SK-N-SH (cell line): ENCODE data around the gene TNRC6B. TPM values are rescaled to one million over a fixed set of nuclear protein-coding genes. Genes with fewer than 3 reads are reported as not detected.

Experiments
- CTCF ChIA-PET: fragments of 300-600, 350-600 bp; formaldehyde crosslinking; extraction: SDS; loops from one replicate; lab custom pipeline; 2021; lab: Yijun Ruan, JAX
- POLR2A ChIA-PET: fragments of 350-600 bp; sonication (Branson Sonifier 250); formaldehyde crosslinking; extraction: SDS; loops from one replicate; lab custom pipeline; 2020; ENCODE audit warnings: antibody characterized with exemption, inconsistent platforms; lab: Yijun Ruan, JAX
- DNase-seq: peaks from one replicate; pipeline ENCODE4 v3.0.0; 2012
- H2AFZ ChIP-seq: fragments of 200-600 bp; sonication (generic); 2 replicates; pipeline ENCODE4 v1.8.1; 2016; ENCODE audit warnings: antibody characterized with exemption, mild to moderate bottlenecking, low read depth
- H3F3A ChIP-seq: fragments of 200-600 bp; sonication (generic); replicated peaks from 2 replicates; pipeline ENCODE3; 2016; ENCODE audit warnings: antibody characterized with exemption, mild to moderate bottlenecking; ENCODE audit not compliant: insufficient read depth
- H3K27ac ChIP-seq, 2 experiments: fragments of 200-500 bp in 1 of 2; fragments of 200-600 bp in 1 of 2; sonication (Bioruptor generic) in 1 of 2; sonication (generic), shearing (Covaris generic) in 1 of 2; 2 replicates each; pipeline versions ENCODE4 v1.5.1 to v1.6.1; 2014 to 2016; ENCODE audit warnings: low read depth in 2 of 2, inconsistent platforms in 1 of 2, low read length in 1 of 2, mild to moderate bottlenecking in 1 of 2, mixed read lengths in 1 of 2
- H3K27me3 ChIP-seq: fragments of 200-600 bp; sonication (generic), shearing (Covaris generic); 2 replicates; pipeline ENCODE4 v1.6.1; 2016; ENCODE audit warnings: mixed run types; ENCODE audit not compliant: insufficient read depth
- H3K36me3 ChIP-seq, 2 experiments: fragments of 200-500 bp in 1 of 2; fragments of 200-600 bp in 1 of 2; sonication (Bioruptor generic) in 1 of 2; sonication (generic) in 1 of 2; replicated peaks in 1 of 2; 2 replicates each; pipeline versions ENCODE3 to v1.5.1; 2014 to 2016; ENCODE audit warnings: low read length in 1 of 2, mild to moderate bottlenecking in 1 of 2; ENCODE audit not compliant: insufficient read depth in 2 of 2, control insufficient read depth in 1 of 2
- H3K4me1 ChIP-seq, 2 experiments: fragments of 200-500 bp in 1 of 2; fragments of 200-600 bp in 1 of 2; sonication (Bioruptor generic) in 1 of 2; sonication (generic), shearing (Covaris generic) in 1 of 2; 2 replicates each; pipeline versions ENCODE4 v1.5.1 to v1.6.1; 2014 to 2016; ENCODE audit warnings: low read depth in 1 of 2, low read length in 1 of 2, mixed run types in 1 of 2; ENCODE audit not compliant: insufficient read depth in 2 of 2, control insufficient read depth in 1 of 2
- H3K4me2 ChIP-seq: fragments of 200-600 bp; sonication (generic), shearing (Covaris generic); 2 replicates; pipeline ENCODE4 v1.6.1; 2017; ENCODE audit warnings: mixed run types
- H3K4me3 ChIP-seq, 2 experiments: fragments of 200-500 bp in 1 of 2; fragments of 200-600 bp in 1 of 2; sonication (Bioruptor generic) in 1 of 2; sonication (generic), shearing (Covaris generic) in 1 of 2; 2 replicates each; pipeline versions ENCODE4 v1.5.1 to v1.8.1; 2014 to 2016; ENCODE audit warnings: low read depth in 2 of 2, inconsistent platforms in 1 of 2, low read length in 1 of 2, mild to moderate bottlenecking in 1 of 2, mixed read lengths in 1 of 2, moderate library complexity in 1 of 2
- H3K79me2 ChIP-seq: fragments of 200-600 bp; sonication (generic); 2 replicates; pipeline ENCODE4 v1.8.1; 2017; ENCODE audit warnings: mild to moderate bottlenecking; ENCODE audit not compliant: insufficient read depth
- H3K9ac ChIP-seq: fragments of 200-600 bp; sonication (generic); 2 replicates; pipeline ENCODE4 v1.6.1; 2017; ENCODE audit warnings: mixed run types
- H3K9me2 ChIP-seq: fragments of 200-600 bp; sonication (generic); 2 replicates; pipeline ENCODE4 v1.6.1; 2017; ENCODE audit warnings: mixed run types
- H3K9me3 ChIP-seq: fragments of 200-600 bp; sonication (generic); 2 replicates; pipeline ENCODE4 v1.6.1; 2017; ENCODE audit warnings: mixed run types, mild to moderate bottlenecking, moderate library complexity
- H4K20me1 ChIP-seq: fragments of 200-600 bp; sonication (generic); 2 replicates; pipeline ENCODE4 v1.6.1; 2017; ENCODE audit warnings: mild to moderate bottlenecking, mixed run types; ENCODE audit not compliant: insufficient read depth
- ELF1 ChIP-seq: IDR thresholded peaks from 2 replicates; pipeline ENCODE4 v1.4.0; 2012
- EZH2phosphoT487 ChIP-seq: fragments of 200-600 bp; sonication (generic); IDR thresholded peaks from 2 replicates; pipeline ENCODE4 v1.6.1; 2017; ENCODE audit warnings: low read depth, mixed run types, mild to moderate bottlenecking, antibody characterized with exemption, moderate library complexity, borderline replicate concordance
- FOSL2 ChIP-seq: IDR thresholded peaks from 2 replicates; pipeline ENCODE4 v1.4.0; 2012; ENCODE audit warnings: low read depth, mild to moderate bottlenecking, moderate library complexity, borderline replicate concordance
- FOXM1 ChIP-seq: IDR thresholded peaks from 2 replicates; pipeline ENCODE4 v1.4.0; 2012; ENCODE audit warnings: low read depth, mild to moderate bottlenecking
- GABPA ChIP-seq: IDR thresholded peaks from 2 replicates; pipeline ENCODE4 v1.4.0; 2012; ENCODE audit warnings: low read depth, mild to moderate bottlenecking
- GATA2 ChIP-seq: sonication (generic); formaldehyde crosslinking; IDR thresholded peaks from 2 replicates; pipeline ENCODE4 v1.5.0; 2020; ENCODE audit warnings: mild to moderate bottlenecking, missing genetic modification reagents
- JUND ChIP-seq: IDR thresholded peaks from 2 replicates; pipeline ENCODE4 v1.4.0; 2012
- MEF2A ChIP-seq: IDR thresholded peaks from 2 replicates; pipeline ENCODE4 v1.4.0; 2012; ENCODE audit warnings: low read depth, borderline replicate concordance
- MXI1 ChIP-seq: IDR thresholded peaks from 2 replicates; pipeline ENCODE4 v1.6.1; 2012; ENCODE audit warnings: mild to moderate bottlenecking, low read depth, low read length, improper control_type of control experiment
- NFIC ChIP-seq: IDR thresholded peaks from 2 replicates; pipeline ENCODE4 v1.4.0; 2012; ENCODE audit warnings: borderline replicate concordance
- NRF1 ChIP-seq: IDR thresholded peaks from 2 replicates; pipeline ENCODE4 v1.6.1; 2012; ENCODE audit warnings: low read depth, mild to moderate bottlenecking, low read length
- POLR2AphosphoS5 ChIP-seq: IDR thresholded peaks from 2 replicates; pipeline ENCODE4 v1.6.1; 2012; ENCODE audit warnings: low read depth, low read length
- SMC3 ChIP-seq: IDR thresholded peaks from 2 replicates; pipeline ENCODE4 v1.6.1; 2012; ENCODE audit warnings: low read depth, low read length, improper control_type of control experiment
- WGBS: methylation state at CpG from one replicate; pipeline ENCODE4 v1.1.6; 2017; ENCODE audit warnings: low lambda C conversion rate; 5-methylcytosine and 5-hydroxymethylcytosine counted together
- polyA plus RNA-seq, 3 experiments: library from polyadenylated mRNA; depleted of rRNA; stranded (reverse); fragments of >200 nt; gene quantifications; 2 replicates each; pipeline ENCODE4 v1.2.3, GENCODE V29; 2012
- TF ChIP-seq, protein P1 (sequence below): IDR thresholded peaks from 2 replicates; pipeline ENCODE4 v1.6.1; 2012; ENCODE audit warnings: mild to moderate bottlenecking, low read depth, low read length, moderate library complexity
- TF ChIP-seq, protein P2 (sequence below): IDR thresholded peaks from 2 replicates; pipeline ENCODE4 v1.4.0; 2012; ENCODE audit warnings: low read depth, borderline replicate concordance
- TF ChIP-seq, protein P3 (sequence below): IDR thresholded peaks from 2 replicates; pipeline ENCODE4; 2012

TNRC6B gene
- polyA plus RNA-seq, 1 of the 3 experiments (the other 2 are of a cell fraction) = 1.2 TPM

DNA sequence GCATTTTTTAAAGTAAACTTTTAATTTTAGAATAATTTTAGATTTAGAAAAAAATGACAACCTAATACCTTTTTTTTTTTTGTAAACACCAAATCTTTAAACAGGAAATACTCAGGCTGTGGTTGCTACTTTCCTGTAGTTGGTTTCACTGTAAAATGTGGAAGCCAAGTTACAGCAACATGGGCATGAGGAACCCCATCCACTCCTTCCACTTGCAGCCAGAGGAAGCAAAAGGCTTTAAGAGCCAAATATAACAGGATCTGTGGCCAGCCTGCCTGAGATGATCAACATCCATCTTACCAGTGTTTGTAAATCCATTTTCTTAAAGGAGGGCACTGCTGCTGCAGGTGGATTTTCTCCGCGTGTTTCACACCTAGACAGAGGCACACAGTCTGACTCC, 66.2 kb downstream of the TNRC6B start (continued):
- TF ChIP-seq MXI1 (no peak), SMC3 (no peak), FOSL2 (no peak), FOXM1 (no peak), MEF2A (no peak), GATA2 (no peak), JUND (no peak)
- TF ChIP-seq, protein P1, sequence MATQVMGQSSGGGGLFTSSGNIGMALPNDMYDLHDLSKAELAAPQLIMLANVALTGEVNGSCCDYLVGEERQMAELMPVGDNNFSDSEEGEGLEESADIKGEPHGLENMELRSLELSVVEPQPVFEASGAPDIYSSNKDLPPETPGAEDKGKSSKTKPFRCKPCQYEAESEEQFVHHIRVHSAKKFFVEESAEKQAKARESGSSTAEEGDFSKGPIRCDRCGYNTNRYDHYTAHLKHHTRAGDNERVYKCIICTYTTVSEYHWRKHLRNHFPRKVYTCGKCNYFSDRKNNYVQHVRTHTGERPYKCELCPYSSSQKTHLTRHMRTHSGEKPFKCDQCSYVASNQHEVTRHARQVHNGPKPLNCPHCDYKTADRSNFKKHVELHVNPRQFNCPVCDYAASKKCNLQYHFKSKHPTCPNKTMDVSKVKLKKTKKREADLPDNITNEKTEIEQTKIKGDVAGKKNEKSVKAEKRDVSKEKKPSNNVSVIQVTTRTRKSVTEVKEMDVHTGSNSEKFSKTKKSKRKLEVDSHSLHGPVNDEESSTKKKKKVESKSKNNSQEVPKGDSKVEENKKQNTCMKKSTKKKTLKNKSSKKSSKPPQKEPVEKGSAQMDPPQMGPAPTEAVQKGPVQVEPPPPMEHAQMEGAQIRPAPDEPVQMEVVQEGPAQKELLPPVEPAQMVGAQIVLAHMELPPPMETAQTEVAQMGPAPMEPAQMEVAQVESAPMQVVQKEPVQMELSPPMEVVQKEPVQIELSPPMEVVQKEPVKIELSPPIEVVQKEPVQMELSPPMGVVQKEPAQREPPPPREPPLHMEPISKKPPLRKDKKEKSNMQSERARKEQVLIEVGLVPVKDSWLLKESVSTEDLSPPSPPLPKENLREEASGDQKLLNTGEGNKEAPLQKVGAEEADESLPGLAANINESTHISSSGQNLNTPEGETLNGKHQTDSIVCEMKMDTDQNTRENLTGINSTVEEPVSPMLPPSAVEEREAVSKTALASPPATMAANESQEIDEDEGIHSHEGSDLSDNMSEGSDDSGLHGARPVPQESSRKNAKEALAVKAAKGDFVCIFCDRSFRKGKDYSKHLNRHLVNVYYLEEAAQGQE = no peak
- TF ChIP-seq, protein P2, sequence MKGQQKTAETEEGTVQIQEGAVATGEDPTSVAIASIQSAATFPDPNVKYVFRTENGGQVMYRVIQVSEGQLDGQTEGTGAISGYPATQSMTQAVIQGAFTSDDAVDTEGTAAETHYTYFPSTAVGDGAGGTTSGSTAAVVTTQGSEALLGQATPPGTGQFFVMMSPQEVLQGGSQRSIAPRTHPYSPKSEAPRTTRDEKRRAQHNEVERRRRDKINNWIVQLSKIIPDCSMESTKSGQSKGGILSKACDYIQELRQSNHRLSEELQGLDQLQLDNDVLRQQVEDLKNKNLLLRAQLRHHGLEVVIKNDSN = no peak

DNA sequence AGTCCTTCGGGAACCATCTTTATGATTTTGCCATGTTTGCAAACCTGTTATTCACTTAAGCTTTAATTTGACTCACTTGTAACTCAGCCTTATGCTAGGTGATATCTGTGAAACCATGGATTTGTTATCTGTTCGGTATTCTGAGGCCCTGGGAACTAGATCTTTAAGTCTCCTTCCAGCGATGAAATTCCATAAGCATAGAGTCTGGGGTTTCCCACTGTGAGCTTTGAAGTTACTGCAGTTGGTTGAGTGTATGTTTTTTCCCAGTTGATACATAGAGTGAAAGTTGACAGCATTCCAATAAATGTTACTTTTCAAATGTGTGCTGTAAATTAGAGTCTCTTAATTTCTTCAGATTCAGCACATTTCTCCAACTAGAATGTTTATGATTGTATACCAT, 66.9 kb downstream of the TNRC6B start:
- no peaks in the 10 kb centered on the region for H4K20me1 ChIP-seq
- no peak for DNase-seq
- H3F3A ChIP-seq = peaks cover 2% of the 10 kb centered on the region
- no peak overlapping the region for H3K27ac ChIP-seq
- CTCF ChIA-PET = no interaction called here
- no peaks in the 10 kb centered on the region for H3K36me3 ChIP-seq
- no peaks in the 10 kb centered on the region for H3K9me3 ChIP-seq
- peaks cover 45% of the 10 kb centered on the region for H3K79me2 ChIP-seq
- 100% methylated on average over 3 of the region's 3 CpGs for WGBS
- no peaks in the 10 kb centered on the region for H3K9me2 ChIP-seq
- TF ChIP-seq NFIC (no peak), NRF1 (no peak), MEF2A (no peak), POLR2AphosphoS5 (no peak), GABPA (no peak), ELF1 (no peak), FOSL2 (no peak), EZH2phosphoT487 (no peak)
- TF ChIP-seq, protein P2 = no peak
- TF ChIP-seq, protein P3, sequence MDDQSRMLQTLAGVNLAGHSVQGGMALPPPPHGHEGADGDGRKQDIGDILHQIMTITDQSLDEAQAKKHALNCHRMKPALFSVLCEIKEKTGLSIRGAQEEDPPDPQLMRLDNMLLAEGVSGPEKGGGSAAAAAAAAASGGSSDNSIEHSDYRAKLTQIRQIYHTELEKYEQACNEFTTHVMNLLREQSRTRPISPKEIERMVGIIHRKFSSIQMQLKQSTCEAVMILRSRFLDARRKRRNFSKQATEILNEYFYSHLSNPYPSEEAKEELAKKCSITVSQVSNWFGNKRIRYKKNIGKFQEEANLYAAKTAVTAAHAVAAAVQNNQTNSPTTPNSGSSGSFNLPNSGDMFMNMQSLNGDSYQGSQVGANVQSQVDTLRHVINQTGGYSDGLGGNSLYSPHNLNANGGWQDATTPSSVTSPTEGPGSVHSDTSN = no peak
- TF ChIP-seq, all 33 proteins: peak for 0
- H3K4me3 ChIP-seq = no peak overlapping the region
- no peaks in the 10 kb centered on the region for H3K27me3 ChIP-seq
- no peak overlapping the region for H3K4me2 ChIP-seq
- H3K4me1 ChIP-seq = no peaks in the 10 kb centered on the region; a peak in 1 of 4 replicates
- POLR2A ChIA-PET = no interaction called here
- no peak overlapping the region for H2AFZ ChIP-seq
- H3K9ac ChIP-seq = no peak overlapping the region
